GM18868 (cell line): ENCODE data around the gene ARHGAP15.
"Not testable (repeated sequence)": the region's sequence is repeated elsewhere in the genome, so short reads cannot be mapped to it uniquely, and the experiment has no call there.

Source experiments
- ATAC-seq: cut with Tn5 transposase; IDR thresholded peaks from one replicate; pipeline ENCODE4 v1.9.1; 2021; ENCODE audit warnings: mild to moderate bottlenecking, moderate library complexity; ENCODE audit not compliant: unreplicated experiment

Gene ARHGAP15

DNA sequence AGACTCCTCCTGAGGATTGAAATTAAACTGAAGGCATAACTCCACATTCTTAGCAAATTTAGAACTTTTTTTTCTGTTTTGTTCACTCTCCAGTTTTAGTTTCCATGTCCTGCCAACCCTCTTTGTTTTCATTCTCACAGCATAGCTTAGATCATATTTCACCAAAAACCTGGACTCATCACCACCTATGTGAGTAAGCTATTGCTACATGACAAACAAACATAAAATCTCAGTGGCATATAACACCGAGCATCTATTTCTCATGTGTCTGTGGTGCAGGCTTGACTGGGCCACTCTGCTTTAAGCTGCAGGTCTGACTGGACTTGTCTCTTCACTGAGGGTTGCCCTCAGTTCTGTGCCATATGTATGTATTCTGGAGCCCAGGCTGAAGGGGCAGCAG lies 385.2 kb downstream of the ARHGAP15 start:
- no peak for ATAC-seq

DNA sequence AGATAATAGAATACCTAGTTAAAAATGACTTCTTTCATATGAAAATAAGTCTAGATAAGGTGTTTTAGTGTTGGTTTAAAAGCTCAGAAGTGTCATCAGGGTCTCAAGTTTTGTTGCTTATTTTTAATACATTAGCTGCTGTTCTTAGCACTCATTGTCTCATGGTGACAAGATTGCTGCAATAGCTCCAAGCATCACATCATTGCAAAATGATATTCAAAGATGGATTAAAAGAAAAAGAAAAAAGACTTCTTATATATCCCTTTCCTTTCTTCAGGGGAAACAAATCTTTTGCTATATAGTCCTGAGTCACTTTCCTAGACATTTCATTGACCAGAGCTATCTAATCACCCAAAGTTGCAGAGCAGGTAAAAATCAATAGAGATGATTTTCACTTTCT lies 386.1 kb downstream of the ARHGAP15 start:
- ATAC-seq, result no peak

DNA sequence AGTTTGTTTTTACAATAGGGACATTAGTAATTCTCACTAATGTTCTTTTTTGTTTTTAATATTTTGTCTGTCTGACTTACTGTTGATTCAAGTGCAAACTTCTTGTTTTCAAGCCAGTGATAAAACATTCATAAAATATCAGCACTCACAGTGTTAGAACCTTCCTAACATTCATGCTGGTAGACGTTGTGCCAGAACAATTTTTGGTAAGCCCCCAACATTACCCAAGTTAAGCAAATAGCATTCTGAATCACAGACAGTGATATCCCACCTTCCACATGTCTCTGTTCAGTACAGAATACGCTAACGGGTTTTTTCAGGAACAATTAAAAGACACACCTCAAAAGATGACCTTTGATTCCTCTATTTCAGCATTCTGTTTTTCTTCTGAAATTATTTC lies 390.3 kb downstream of the ARHGAP15 start:
- no peak for ATAC-seq

DNA sequence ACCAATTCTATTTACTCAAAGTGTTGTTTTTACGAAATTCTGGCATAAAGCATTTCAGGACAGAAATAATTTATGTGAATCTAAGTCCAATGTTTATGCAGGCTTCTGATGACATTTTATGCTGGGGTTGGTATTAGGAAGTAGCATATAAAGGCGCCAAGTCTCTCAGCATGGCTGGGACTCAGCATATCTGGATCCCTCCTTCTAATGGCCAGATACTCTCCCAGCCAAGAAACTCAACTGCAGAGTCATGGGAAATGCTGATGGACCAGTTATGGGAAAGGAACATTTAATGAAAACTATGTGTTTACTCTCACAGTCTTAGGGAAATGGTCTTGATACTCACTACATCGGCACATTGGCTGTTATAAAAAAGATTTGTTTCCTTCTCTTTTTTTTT lies 392.2 kb downstream of the ARHGAP15 start:
- no peak for ATAC-seq

DNA sequence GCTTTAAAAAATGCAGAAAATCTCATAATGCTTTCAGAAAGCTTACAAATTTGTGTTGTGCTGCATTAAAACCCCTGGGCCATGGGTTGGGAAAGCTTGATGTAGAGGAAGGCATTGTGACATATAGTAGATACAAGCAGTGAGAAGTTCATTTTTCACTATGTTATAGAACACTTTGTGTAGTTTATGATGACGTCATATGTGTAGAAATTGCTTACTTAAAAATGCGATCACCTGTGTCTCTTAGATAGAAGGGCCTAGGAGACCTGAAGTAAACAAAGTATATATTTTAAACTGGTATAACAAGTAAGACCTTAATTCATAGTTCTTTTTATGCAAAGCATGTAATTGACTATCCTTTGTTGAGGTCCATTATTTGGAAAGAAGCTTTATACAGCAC lies 393.5 kb downstream of the ARHGAP15 start:
- ATAC-seq, result no peak

DNA sequence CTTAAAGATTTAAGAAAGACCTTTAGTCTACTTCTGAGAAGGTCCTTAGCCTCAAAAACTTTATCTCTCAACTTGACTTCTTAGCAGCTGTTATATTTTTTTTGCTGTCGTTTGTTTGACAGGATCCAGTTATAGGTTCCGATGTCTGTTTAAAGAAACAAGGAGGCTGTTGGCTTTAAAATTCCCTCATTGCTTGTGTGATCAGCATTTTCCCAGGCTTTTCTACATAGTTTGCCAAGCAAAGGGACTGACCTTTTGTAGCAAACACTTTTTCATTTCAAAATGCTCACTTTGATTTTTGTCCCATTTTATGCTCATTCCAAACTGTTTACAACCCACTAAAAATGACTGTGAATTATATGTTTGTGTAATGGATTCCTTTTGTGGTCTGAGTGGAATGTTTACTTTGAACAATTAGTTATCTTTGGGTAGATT lies 394.9 kb downstream of the ARHGAP15 start:
- ATAC-seq, result no peak

DNA sequence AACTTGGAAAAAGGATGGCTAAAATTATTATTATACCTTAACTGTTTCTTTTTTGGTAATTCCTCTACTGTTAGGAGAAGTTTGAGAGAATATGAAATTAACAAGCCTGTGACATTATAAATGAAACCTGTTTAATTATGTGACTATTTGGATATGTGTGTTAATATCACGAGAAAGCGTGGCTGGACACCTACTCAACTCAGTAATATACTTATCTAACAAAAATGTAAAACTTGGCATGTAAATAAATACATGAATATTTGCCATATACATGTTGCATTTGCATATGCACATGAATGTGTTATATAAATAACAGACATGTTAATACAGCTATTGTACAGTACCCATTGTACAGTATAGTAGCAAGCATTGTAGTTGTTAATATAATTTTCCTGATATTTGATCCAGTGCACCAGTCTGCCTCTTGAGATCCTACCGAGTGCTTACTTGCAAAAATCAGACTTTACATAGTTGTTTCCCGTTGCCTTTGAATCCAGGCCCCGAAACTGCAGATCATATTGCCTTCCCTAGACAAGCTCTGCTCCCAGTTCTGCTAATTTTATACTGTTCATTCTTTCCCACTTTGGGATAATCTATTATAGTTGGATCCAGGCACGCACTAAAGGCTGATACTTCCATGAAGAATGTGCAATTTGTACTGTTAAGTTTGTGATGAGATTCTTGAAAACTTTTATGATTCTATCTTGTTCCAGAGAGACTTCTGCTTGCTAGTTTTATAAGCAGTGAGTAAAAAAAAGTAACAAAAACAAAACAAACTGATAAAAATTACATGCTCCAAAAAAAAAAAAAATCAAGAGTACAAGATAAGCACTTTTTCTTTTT lies 395.6 kb downstream of the ARHGAP15 start:
- no peak for ATAC-seq

DNA sequence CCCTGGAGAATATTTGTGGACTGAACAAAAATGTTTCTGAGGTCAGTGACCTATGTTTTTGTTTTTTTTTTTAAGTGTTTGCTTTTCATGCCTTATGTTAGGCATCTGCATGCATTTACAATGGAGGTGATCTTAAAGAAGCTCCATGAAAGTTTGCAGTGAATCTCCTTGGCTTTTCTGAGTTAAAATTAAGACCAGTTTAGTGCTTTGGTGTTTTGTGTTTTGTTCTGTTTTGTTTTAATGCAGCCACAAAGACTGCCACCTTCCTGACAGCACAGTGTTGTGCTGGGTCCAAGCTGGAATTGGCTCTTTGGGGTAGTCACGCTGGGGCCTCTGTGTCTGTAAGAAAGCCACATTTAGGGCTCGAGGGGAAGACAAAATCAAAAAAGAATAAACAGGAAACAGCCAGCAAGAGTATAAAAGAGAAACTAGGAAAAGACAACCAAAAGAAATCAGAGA lies 396.2 kb downstream of the ARHGAP15 start:
- no peak for ATAC-seq

DNA sequence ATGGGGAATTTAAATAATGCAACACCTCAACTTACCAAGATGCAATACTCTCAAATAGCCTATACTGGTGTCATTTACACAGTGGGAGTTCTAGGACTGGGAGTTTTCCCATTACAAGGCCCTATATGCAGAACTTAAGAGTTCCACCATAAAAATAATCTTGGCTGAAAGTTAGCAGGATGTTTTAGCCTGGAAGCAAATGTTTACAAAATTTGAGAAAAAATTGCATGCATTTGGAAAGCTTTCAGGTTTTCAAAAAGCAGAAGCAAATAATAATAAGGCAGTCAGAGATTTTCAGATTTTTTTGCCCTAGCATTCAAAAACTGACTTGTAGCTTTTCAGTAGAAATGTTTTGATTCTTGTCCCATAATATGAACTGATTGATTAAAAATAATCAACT lies 397.3 kb downstream of the ARHGAP15 start:
- no peak for ATAC-seq

DNA sequence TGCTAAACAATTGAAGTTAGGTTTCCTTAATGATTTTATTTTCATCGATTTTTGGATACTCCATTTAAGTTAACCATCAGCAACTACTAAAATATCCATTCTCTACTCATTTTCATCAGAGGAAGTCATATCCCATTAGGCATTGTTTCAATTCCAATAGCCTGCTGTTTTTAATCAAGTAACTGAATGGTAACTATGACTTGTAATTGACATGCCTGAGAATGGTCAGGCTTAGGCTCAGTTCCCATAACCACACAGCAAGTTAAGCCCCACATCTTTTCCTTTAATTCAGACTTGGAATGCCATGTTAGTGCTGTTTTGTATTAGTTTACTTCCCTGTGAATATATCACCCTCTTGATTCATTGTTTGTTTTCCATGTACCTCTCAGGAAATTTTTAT lies 398.8 kb downstream of the ARHGAP15 start:
- ATAC-seq, result no peak

DNA sequence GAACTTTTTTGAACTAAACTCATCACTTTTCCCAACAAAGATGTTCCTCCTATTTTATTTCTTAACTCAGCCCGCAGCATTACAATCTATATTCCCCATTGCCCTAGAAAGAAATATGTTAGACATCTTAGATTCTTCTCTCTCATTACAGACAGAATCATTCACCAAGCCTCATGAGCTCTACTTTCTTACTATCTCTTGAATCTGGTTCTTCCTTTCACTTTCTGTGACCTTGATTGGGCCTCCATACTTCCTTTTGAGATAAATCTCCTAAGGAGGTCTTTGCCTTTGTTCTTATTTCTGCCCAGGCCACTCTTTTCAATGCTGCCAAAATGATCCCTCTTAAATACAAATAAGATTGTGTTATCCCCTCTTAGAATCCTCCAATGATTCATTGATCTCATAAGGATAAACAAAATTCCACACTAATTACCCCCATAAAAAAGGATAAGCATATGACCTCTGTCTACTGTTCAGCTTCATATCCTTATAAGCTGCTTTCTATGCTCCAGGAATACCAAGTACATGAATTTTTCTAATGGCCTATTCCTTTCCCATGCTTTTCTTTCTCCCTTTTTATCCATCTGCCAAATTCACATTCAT lies 400.0 kb downstream of the ARHGAP15 start:
- no peak for ATAC-seq

DNA sequence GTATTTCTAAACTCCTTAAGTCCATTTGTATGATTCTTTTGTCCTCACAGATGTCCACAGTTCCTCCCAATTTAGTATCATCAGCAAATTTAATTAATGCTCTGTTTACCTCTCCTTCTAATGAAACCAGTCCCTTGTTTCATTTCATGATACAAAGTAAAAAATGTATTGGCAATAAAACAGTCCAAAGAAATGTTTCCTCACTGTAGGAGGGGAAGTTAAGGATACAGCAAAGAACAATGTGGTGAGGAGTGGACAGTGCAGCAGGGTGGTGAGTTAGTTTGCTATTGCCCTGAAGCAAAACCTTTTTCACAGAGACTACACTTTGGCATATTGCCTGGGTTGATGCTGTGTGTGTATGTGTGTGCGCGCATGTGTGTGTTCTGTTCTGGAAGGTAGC lies 401.5 kb downstream of the ARHGAP15 start:
- ATAC-seq, result no peak

DNA sequence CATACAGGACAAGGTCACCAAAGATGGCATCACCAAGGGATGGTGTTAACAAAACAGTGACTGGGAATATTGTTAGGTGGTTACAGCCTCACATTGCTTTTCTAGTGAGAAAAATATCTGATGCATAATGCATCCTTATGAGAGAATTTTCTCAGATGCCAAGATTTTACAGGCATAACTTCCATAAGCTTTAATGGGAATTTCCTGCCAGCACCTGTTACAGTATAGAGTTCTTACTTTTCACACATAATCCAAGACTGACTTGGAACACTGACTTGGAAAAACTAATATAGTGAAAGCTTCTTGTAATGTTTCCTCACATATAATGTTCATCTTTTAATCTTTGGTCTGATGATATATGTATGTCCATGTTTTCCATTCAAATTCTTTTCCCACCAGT lies 402.8 kb downstream of the ARHGAP15 start:
- no peak for ATAC-seq

DNA sequence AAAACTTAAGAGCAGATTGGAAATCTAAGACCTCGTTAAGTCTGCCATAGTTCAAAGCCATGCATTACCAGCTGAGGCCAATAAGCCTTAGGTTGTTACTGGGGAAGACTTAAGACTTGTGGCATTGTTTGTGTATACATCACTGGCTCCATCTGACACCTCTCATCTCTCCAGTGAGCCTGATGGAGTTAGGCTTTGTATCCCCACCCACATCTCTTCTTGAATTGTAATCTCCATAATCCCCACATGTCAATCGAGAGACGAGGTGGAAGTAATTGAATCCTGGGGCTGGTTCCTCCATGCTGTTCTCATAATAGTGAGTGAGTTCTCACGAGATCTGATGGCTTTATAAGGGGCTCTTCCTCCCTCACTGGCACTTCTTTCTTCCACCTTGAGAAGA lies 404.6 kb downstream of the ARHGAP15 start:
- ATAC-seq, result no peak

DNA sequence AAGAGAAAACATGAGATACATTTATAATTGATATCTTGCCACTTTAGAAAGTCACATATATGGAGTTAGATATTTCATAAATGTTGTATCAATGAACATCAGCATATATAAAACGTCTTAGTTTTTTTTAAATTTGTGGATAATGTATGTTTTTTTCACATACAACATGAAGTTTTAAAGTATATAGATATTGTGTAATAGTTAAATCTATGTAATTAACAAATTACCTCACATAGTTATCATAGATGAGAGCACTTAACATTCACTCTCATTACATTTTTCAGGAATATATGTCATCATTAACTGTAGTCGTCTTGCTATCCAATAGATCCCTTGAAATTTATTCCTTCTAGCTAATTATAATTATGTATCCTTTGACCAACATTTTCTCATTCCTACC lies 406.6 kb downstream of the ARHGAP15 start:
- no peak for ATAC-seq

DNA sequence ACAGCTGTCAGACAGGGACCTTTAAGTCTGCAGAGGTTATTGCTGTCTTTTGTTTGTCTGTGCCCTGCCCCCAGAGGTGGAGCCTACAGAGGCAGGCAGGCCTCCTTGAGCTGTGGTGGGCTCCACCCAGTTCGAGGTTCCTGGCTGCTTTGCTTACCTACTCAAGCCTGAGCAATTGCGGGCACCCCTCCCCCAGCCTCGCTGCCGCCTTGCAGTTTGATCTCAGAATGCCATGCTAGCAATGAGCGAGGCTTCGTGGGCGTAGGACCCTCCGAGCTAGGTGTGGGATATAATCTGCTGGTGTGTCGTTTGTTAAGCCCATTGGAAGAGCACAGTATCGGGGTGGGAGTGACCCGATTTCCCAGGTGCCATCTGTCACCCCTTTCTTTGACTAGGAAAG lies 412.7 kb downstream of the ARHGAP15 start:
- ATAC-seq, result not testable (repeated sequence)

DNA sequence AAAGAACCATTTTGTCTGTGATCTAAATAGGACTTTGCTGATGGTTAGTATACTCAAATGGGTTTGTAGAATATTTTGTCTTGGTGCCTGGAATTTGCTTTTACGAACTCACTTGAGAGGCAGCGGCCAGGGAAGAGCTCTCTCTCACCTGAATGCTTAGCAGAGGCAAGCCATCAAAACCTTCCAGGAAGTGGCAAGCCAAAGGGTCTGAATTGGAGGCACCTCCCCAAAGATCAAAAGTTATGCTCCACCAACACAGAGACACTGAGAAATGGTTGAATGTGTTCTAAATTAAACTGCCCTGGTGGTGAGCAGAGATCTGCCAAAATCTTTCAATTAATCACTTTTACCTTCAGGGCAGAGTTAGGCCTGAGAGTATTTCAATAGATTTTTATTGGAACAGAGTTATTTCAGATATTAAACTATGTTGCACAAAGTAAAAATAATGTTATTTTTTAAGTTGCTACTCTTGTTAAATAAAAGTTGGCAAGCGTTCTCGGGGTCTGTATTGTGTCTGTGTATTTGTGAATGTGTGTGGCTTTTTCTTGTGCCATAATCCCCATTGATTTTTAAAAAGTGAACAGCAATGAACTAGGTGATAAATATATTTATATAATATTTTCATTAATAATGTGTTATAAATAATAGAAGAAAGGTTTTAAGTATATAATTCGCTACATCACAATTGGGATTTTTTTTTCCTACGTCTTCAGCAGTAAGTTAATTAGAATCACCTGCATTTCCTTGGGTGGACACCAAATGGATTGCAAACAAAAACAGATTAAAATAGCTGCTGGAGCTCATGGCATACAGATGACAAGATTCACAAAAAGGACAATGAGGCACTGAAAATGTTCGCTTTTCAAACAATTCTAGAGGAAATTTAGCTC lies 416.1 kb downstream of the ARHGAP15 start:
- no peak for ATAC-seq

DNA sequence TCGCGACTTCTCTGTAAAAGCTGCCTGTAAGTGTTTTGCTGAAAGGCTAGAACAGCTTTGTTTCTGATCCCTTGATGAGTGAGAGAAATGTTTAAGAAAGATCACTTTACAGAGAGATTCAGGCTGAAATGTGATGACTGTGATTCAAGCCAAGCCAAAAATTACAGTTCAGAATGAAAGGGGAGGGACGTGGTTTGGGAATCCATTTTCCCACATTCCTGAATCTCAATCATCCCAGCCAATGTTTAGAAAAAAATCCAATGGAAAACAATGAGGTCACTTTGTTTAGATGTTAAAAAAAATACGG lies 416.7 kb downstream of the ARHGAP15 start:
- ATAC-seq, result no peak

DNA sequence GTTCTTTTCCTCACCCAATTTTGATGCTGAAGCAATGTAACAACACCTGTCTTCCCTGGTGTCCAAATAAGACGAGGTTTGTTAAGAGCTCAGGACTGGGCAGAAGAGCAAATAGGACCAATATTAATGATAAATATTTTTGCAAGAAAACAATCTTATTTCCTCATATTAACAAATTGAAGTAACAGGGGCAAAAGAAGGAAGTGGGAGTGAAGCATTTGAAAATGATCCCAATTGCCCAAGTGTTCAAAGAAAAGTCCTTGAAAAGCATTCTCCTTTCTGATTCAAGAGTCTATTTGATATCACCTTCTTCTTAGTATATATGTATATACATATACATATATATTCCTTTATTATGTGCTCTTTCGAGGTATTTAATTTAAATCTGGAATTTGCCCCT lies 418.8 kb downstream of the ARHGAP15 start:
- no peak for ATAC-seq

DNA sequence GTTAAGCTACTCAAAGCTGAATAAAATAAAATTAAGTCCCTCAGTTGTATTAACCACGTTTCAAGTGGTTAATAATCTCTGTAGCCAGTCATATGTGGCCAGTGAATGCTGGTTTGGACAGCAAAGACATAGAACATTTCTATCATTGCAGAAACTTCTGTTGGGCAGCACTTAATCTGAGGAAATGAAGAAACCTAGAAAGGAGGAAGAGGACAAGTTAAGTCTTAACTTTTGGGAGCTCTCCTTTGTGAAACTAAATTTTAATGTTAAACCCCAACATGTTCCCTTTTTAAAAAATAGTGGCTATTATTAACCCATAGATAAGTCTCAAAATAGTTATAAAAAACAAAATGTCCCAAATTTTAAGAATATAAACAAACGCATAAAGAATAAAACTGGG lies 421.3 kb downstream of the ARHGAP15 start:
- no peak for ATAC-seq

DNA sequence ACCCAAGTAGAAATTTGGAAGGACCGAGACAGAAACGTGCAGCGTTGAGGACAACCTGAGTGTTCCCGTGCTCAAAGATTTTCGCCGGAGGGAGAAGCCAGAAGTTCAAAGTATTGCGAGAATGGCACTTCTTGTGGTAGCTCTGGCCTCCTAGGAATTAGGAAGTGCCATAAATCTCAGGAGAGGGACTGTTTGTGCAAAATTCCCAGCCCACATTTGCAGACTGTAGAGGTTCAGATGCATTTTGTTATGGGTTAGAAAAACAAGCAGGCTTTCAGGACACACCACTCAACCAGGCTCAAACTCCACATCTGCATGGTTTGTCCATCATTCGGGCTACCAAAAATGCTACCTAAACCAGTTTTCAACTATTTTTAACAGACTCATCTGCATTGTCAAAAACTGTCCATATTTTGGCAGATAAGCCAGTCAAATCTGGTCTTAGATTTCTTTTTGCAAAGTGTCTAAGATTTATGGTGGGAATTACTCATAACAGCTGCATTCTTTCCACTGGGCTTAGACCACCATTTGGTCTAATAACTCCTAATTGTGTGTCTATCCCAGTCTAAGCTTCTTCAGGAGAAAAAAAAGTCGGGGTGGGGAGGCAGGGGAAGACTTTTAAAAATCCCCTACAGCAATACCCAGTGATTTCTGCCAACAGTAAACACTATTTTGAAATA lies 422.9 kb downstream of the ARHGAP15 start:
- ATAC-seq, result no peak
